Dendritic cell treated with granulocyte-macrophage colony-stimulating factor and Interleukin-4, amounts not matched to agents 40 ng/mL and 50 ng/mL, for 4 days (primary cell): ENCODE measurements around the gene SRCIN1.
"Not testable (repeated sequence)": the region's sequence is repeated elsewhere in the genome, so short reads cannot be mapped to it uniquely, and the experiment has no call there.

Experiments
- H3K27ac Mint-ChIP-seq: one replicate; pipeline ENCODE4 v1.8.0; 2022; ENCODE audit warnings: mild to moderate bottlenecking, mixed read lengths
- H3K27me3 Mint-ChIP-seq: one replicate; pipeline ENCODE4 v1.8.0; 2022; ENCODE audit warnings: mild to moderate bottlenecking, mixed read lengths
- H3K36me3 Mint-ChIP-seq: one replicate; pipeline ENCODE4 v1.8.0; 2022; ENCODE audit warnings: low read depth, mixed read lengths
- H3K4me1 Mint-ChIP-seq: one replicate; pipeline ENCODE4 v1.8.0; 2022; ENCODE audit warnings: low read depth, mixed read lengths
- H3K4me3 Mint-ChIP-seq: one replicate; pipeline ENCODE4 v1.8.0; 2022; ENCODE audit warnings: mild to moderate bottlenecking, moderate library complexity, mixed read lengths
- H3K9me3 Mint-ChIP-seq: one replicate; pipeline ENCODE4 v1.8.0; 2022; ENCODE audit warnings: mixed read lengths
- intact Hi-C: fragments of 100-400 bp; cut with micrococcal nuclease; formaldehyde crosslinking; loops from one replicate; pipeline ENCODE4 v1.15.0; 2022

SRCIN1 gene

GRCh38 chr17:38535886-38536285 is 69.9 kb downstream of the SRCIN1 start:
- Mint-ChIP-seq H3K27ac (no peak overlapping the region), H3K9me3 (no peaks in the 10 kb centered on the region), H3K4me1 (no peaks in the 10 kb centered on the region), H3K36me3 (no peaks in the 10 kb centered on the region), H3K4me3 (no peak overlapping the region), H3K27me3 (peaks cover 51% of the 10 kb centered on the region)
- intact Hi-C loops, result no loop called here

GRCh38 chr17:38534498-38534885 is 71.3 kb downstream of the SRCIN1 start:
- Mint-ChIP-seq H3K4me3 (no peak overlapping the region), H3K27ac (no peak overlapping the region), H3K27me3 (peaks cover 57% of the 10 kb centered on the region), H3K36me3 (no peaks in the 10 kb centered on the region), H3K4me1 (no peaks in the 10 kb centered on the region), H3K9me3 (no peaks in the 10 kb centered on the region)
- intact Hi-C loops, result no loop called here

GRCh38 chr17:38533866-38534497 is 71.8 kb downstream of the SRCIN1 start:
- intact Hi-C loops, result no loop called here
- Mint-ChIP-seq H3K27ac (no peak overlapping the region), H3K36me3 (no peaks in the 10 kb centered on the region), H3K4me3 (no peak overlapping the region), H3K9me3 (no peaks in the 10 kb centered on the region), H3K4me1 (no peaks in the 10 kb centered on the region), H3K27me3 (peaks cover 57% of the 10 kb centered on the region)

GRCh38 chr17:38533241-38533640 is 72.5 kb downstream of the SRCIN1 start:
- Mint-ChIP-seq H3K4me3 (no peak overlapping the region), H3K27me3 (peaks cover 61% of the 10 kb centered on the region), H3K36me3 (no peaks in the 10 kb centered on the region), H3K9me3 (no peaks in the 10 kb centered on the region), H3K4me1 (no peaks in the 10 kb centered on the region), H3K27ac (no peak overlapping the region)
- intact Hi-C loops, result no loop called here

GRCh38 chr17:38532451-38532850 is 73.3 kb downstream of the SRCIN1 start:
- Mint-ChIP-seq H3K27ac (no peak overlapping the region), H3K36me3 (no peaks in the 10 kb centered on the region), H3K4me3 (no peak overlapping the region), H3K4me1 (no peaks in the 10 kb centered on the region), H3K27me3 (peaks cover 68% of the 10 kb centered on the region), H3K9me3 (no peaks in the 10 kb centered on the region)
- intact Hi-C loops, result no loop called here

- peaks cover 67% of the 10 kb centered on the region for H3K27me3 Mint-ChIP-seq
- intact Hi-C loops, H3K27ac Mint-ChIP-seq, H3K36me3 Mint-ChIP-seq, H3K9me3 Mint-ChIP-seq, H3K4me1 Mint-ChIP-seq, H3K4me3 Mint-ChIP-seq: not testable (repeated sequence)
Observed at GRCh38 chr17:38531761-38532160, 74.0 kb downstream of the SRCIN1 start.

GRCh38 chr17:38530856-38531255 is 74.9 kb downstream of the SRCIN1 start:
- H3K4me1 Mint-ChIP-seq, H3K36me3 Mint-ChIP-seq, H3K9me3 Mint-ChIP-seq, intact Hi-C loops, H3K4me3 Mint-ChIP-seq, H3K27ac Mint-ChIP-seq: not testable (repeated sequence)
- peaks cover 63% of the 10 kb centered on the region for H3K27me3 Mint-ChIP-seq

- H3K27ac Mint-ChIP-seq, H3K36me3 Mint-ChIP-seq, H3K4me3 Mint-ChIP-seq, intact Hi-C loops, H3K4me1 Mint-ChIP-seq, H3K9me3 Mint-ChIP-seq: not testable (repeated sequence)
- H3K27me3 Mint-ChIP-seq, result peaks cover 57% of the 10 kb centered on the region
Observed at GRCh38 chr17:38528141-38528540, 77.6 kb downstream of the SRCIN1 start.

- intact Hi-C loops, H3K27ac Mint-ChIP-seq, H3K4me1 Mint-ChIP-seq, H3K9me3 Mint-ChIP-seq, H3K36me3 Mint-ChIP-seq, H3K4me3 Mint-ChIP-seq: not testable (repeated sequence)
- H3K27me3 Mint-ChIP-seq, result peaks cover 47% of the 10 kb centered on the region
Observed at GRCh38 chr17:38526526-38526925, 79.2 kb downstream of the SRCIN1 start.

GRCh38 chr17:38512473-38513058 is 93.2 kb downstream of the SRCIN1 start:
- intact Hi-C loops, result no loop called here
- peaks cover 7% of the 10 kb centered on the region for H3K4me1 Mint-ChIP-seq
- no peaks in the 10 kb centered on the region for H3K9me3 Mint-ChIP-seq
- H3K27me3 Mint-ChIP-seq, result peaks cover 60% of the 10 kb centered on the region
- H3K4me3 Mint-ChIP-seq, result no peak overlapping the region
- H3K36me3 Mint-ChIP-seq, result no peaks in the 10 kb centered on the region
- H3K27ac Mint-ChIP-seq, result no peak overlapping the region

GRCh38 chr17:38511150-38512108 is 94.3 kb downstream of the SRCIN1 start:
- Mint-ChIP-seq H3K4me1 (peaks cover 7% of the 10 kb centered on the region), H3K4me3 (no peak overlapping the region), H3K27ac (no peak overlapping the region), H3K36me3 (no peaks in the 10 kb centered on the region), H3K27me3 (peaks cover 60% of the 10 kb centered on the region), H3K9me3 (no peaks in the 10 kb centered on the region)
- intact Hi-C loops, result no loop called here

GRCh38 chr17:38510421-38511149 is 95.2 kb downstream of the SRCIN1 start:
- intact Hi-C loops, result no loop called here
- H3K27me3 Mint-ChIP-seq, result peaks cover 55% of the 10 kb centered on the region
- H3K9me3 Mint-ChIP-seq, result no peaks in the 10 kb centered on the region
- peaks cover 7% of the 10 kb centered on the region for H3K4me1 Mint-ChIP-seq
- H3K27ac Mint-ChIP-seq, result no peak overlapping the region
- H3K4me3 Mint-ChIP-seq, result no peak overlapping the region
- no peaks in the 10 kb centered on the region for H3K36me3 Mint-ChIP-seq

- H3K9me3 Mint-ChIP-seq, result no peaks in the 10 kb centered on the region
- H3K27me3 Mint-ChIP-seq, result peaks cover 52% of the 10 kb centered on the region
- H3K4me1 Mint-ChIP-seq, result peaks cover 7% of the 10 kb centered on the region
- intact Hi-C loops, result no loop called here
- H3K27ac Mint-ChIP-seq, result no peak overlapping the region
- peak overlapping the region; percentile 68 for H3K4me3 Mint-ChIP-seq
- no peaks in the 10 kb centered on the region for H3K36me3 Mint-ChIP-seq
Observed at GRCh38 chr17:38509772-38510420, 95.9 kb downstream of the SRCIN1 start.
